Astrocyte (in vitro differentiated cells and primary cell): Measurements from ENCODE around the gene CEP128. TPM values are rescaled to one million over a fixed set of nuclear protein-coding genes. Genes with fewer than 3 reads are reported as not detected.

Experiments
- DNase-seq: peaks from one replicate; pipeline ENCODE4 v3.0.0-alpha.2; 2010; ENCODE audit warnings: low read depth
- FAIRE-seq: peaks from 2 replicates; lab custom pipeline; 2011; peaks lifted over from hg19 to GRCh38; lab: Jason Lieb, UNC
- H2AFZ ChIP-seq: 2 replicates; pipeline ENCODE4 v1.6.0; 2012; ENCODE audit warnings: low read depth, low read length, inconsistent platforms
- H3K27ac ChIP-seq: 2 replicates; pipeline ENCODE4 v1.5.1; 2011; ENCODE audit warnings: low read depth, low read length, inconsistent platforms
- H3K27me3 ChIP-seq: 2 replicates; pipeline ENCODE4 v1.6.0; 2011; ENCODE audit warnings: low read length, inconsistent platforms; ENCODE audit not compliant: insufficient read depth
- H3K36me3 ChIP-seq: 2 replicates; pipeline ENCODE4 v1.5.1; 2011; ENCODE audit warnings: low read length, inconsistent platforms; ENCODE audit not compliant: insufficient read depth
- H3K4me1 ChIP-seq: 2 replicates; pipeline ENCODE4 v1.5.1; 2011; ENCODE audit warnings: low read length, inconsistent platforms; ENCODE audit not compliant: insufficient read depth
- H3K4me2 ChIP-seq: 2 replicates; pipeline ENCODE4 v1.6.0; 2012; ENCODE audit warnings: low read length, inconsistent platforms
- H3K4me3 ChIP-seq: 2 replicates; pipeline ENCODE4 v1.5.1; 2011; ENCODE audit warnings: low read depth, mild to moderate bottlenecking, low read length, inconsistent platforms; ENCODE audit not compliant: insufficient read depth
- H3K79me2 ChIP-seq: 2 replicates; pipeline ENCODE4 v1.6.0; 2012; ENCODE audit warnings: mild to moderate bottlenecking, low read length, inconsistent platforms; ENCODE audit not compliant: insufficient read depth
- H3K9ac ChIP-seq: 2 replicates; pipeline ENCODE4 v1.6.0; 2012; ENCODE audit warnings: mild to moderate bottlenecking, low read length, inconsistent platforms
- H3K9me3 ChIP-seq: 2 replicates; pipeline ENCODE4 v1.5.1; 2012; ENCODE audit warnings: low read depth, mild to moderate bottlenecking, low read length, inconsistent platforms; ENCODE audit not compliant: insufficient read depth
- H4K20me1 ChIP-seq: 2 replicates; pipeline ENCODE4 v1.6.0; 2012; ENCODE audit warnings: low read length, inconsistent platforms; ENCODE audit not compliant: insufficient read depth
- H3K27ac Mint-ChIP-seq: one replicate; pipeline ENCODE4 v1.8.0; 2021; ENCODE audit warnings: mild to moderate bottlenecking, mixed read lengths; ENCODE audit not compliant: unreplicated experiment
- H3K27me3 Mint-ChIP-seq: one replicate; pipeline ENCODE4 v1.8.0; 2021; ENCODE audit warnings: low read depth, mixed read lengths; ENCODE audit not compliant: unreplicated experiment
- H3K36me3 Mint-ChIP-seq: one replicate; pipeline ENCODE4 v1.8.0; 2021; ENCODE audit warnings: low read depth, mixed read lengths; ENCODE audit not compliant: unreplicated experiment
- H3K4me1 Mint-ChIP-seq: one replicate; pipeline ENCODE4 v1.8.0; 2021; ENCODE audit warnings: low read depth, mixed read lengths; ENCODE audit not compliant: unreplicated experiment
- H3K4me3 Mint-ChIP-seq: one replicate; pipeline ENCODE4 v1.8.0; 2021; ENCODE audit warnings: mild to moderate bottlenecking, moderate library complexity, mixed read lengths; ENCODE audit not compliant: unreplicated experiment
- H3K9me3 Mint-ChIP-seq: one replicate; pipeline ENCODE4 v1.8.0; 2021; ENCODE audit warnings: mild to moderate bottlenecking, mixed read lengths; ENCODE audit not compliant: unreplicated experiment
- EZH2 ChIP-seq: IDR thresholded peaks from 2 replicates; pipeline ENCODE4 v1.6.1; 2012; ENCODE audit warnings: mild to moderate bottlenecking, low read length, inconsistent platforms; ENCODE audit not compliant: insufficient read depth
- total RNA-seq: library from RNA; stranded (reverse); gene quantifications from 2 replicates; pipeline ENCODE4 v1.2.1, GENCODE V29; 2021
- TF ChIP-seq, protein P1 (sequence below): IDR thresholded peaks from 2 replicates; pipeline ENCODE4 v1.5.1; 2011; ENCODE audit warnings: low read depth, mild to moderate bottlenecking, inconsistent platforms, low read length, moderate library complexity; ENCODE audit not compliant: insufficient read depth

CEP128 gene
- total RNA-seq, 1 donor from 2014 or later, result 6.4 TPM

DNA sequence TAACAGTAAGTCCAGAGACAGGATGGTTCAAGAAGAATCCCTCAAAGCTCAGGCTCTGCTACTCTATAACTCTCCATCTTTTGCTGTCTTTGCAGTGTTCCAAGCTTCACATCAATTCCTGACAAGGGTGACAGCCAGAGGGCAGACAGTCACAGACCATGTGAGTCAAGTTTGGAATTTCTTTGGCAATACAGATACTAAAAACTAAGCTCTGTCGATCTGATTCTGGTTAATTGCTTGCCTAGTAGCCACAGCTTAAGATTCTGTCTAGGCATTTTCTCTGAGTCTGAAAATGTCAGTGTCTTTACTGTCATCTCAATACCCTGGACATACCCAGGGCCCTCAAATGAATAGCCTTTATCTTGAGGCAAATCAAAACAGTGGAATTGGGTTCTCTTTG is 153.7 kb downstream of the CEP128 start:
- TF ChIP-seq, protein P1, sequence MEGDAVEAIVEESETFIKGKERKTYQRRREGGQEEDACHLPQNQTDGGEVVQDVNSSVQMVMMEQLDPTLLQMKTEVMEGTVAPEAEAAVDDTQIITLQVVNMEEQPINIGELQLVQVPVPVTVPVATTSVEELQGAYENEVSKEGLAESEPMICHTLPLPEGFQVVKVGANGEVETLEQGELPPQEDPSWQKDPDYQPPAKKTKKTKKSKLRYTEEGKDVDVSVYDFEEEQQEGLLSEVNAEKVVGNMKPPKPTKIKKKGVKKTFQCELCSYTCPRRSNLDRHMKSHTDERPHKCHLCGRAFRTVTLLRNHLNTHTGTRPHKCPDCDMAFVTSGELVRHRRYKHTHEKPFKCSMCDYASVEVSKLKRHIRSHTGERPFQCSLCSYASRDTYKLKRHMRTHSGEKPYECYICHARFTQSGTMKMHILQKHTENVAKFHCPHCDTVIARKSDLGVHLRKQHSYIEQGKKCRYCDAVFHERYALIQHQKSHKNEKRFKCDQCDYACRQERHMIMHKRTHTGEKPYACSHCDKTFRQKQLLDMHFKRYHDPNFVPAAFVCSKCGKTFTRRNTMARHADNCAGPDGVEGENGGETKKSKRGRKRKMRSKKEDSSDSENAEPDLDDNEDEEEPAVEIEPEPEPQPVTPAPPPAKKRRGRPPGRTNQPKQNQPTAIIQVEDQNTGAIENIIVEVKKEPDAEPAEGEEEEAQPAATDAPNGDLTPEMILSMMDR, result no peak
- TF ChIP-seq EZH2, result no peak
- no peak overlapping the region for H3K27ac Mint-ChIP-seq
- no peaks in the 10 kb centered on the region for H3K9me3 ChIP-seq

DNA sequence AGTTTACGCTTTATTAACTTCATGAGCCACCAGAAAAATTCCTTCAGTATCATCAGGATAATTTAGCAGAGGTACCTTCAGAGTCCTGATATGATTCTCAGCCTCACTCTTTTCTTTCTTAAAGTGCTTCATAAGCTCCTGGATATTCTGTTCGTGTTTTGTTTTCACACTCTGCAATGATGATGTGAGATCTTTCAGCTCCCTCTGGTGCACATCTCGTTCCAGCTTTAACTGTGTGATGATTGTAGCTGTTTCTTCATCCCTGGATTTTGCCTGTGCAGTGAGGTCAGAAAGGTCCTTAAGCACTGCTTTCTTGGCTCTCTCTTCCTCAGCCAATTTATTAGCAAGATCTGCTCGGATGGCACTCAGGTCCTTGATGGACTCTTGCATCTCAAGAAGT is 156.7 kb downstream of the CEP128 start:
- H3K4me3 Mint-ChIP-seq, result no peak overlapping the region
- Histone ChIP-seq H3K27me3 (no peaks in the 10 kb centered on the region), H2AFZ (no peak overlapping the region), H4K20me1 (no peaks in the 10 kb centered on the region), H3K79me2 (no peaks in the 10 kb centered on the region), H3K36me3 (no peaks in the 10 kb centered on the region), H3K9ac (no peak overlapping the region), H3K4me2 (no peak overlapping the region), H3K9me3 (no peaks in the 10 kb centered on the region), H3K4me3 (no peak overlapping the region), H3K27ac (no peak overlapping the region), H3K4me1 (no peaks in the 10 kb centered on the region)
- TF ChIP-seq, protein P1, result no peak
- no peak for TF ChIP-seq EZH2
- H3K27me3 Mint-ChIP-seq, result no peaks in the 10 kb centered on the region
- no peak overlapping the region for H3K27ac Mint-ChIP-seq
- no peak for FAIRE-seq
- no peak for DNase-seq
- H3K4me1 Mint-ChIP-seq, result peaks cover 2% of the 10 kb centered on the region
- no peaks in the 10 kb centered on the region for H3K9me3 Mint-ChIP-seq
- no peaks in the 10 kb centered on the region for H3K36me3 Mint-ChIP-seq

More for the DNA sequence above, 153.7 kb downstream of the CEP128 start:
- FAIRE-seq (no peak), DNase-seq (no peak)
- no peak overlapping the region for H3K9ac ChIP-seq
- Mint-ChIP-seq H3K27me3 (no peaks in the 10 kb centered on the region), H3K4me3 (no peak overlapping the region), H3K4me1 (peaks cover 2% of the 10 kb centered on the region), H3K36me3 (no peaks in the 10 kb centered on the region), H3K9me3 (no peaks in the 10 kb centered on the region)
- no peak overlapping the region for H2AFZ ChIP-seq
- H4K20me1 ChIP-seq, result no peaks in the 10 kb centered on the region
- H3K27me3 ChIP-seq, result no peaks in the 10 kb centered on the region
- H3K27ac ChIP-seq, result no peak overlapping the region
- no peak overlapping the region for H3K4me3 ChIP-seq
- H3K79me2 ChIP-seq, result no peaks in the 10 kb centered on the region
- peaks cover 2% of the 10 kb centered on the region for H3K36me3 ChIP-seq
- H3K4me2 ChIP-seq, result no peak overlapping the region
- H3K4me1 ChIP-seq, result no peaks in the 10 kb centered on the region

- Mint-ChIP-seq H3K36me3 (no peaks in the 10 kb centered on the region), H3K4me3 (no peak overlapping the region), H3K27me3 (no peaks in the 10 kb centered on the region), H3K9me3 (no peaks in the 10 kb centered on the region), H3K4me1 (no peaks in the 10 kb centered on the region), H3K27ac (no peak overlapping the region)
- Histone ChIP-seq H3K9me3 (no peaks in the 10 kb centered on the region), H3K36me3 (no peaks in the 10 kb centered on the region), H2AFZ (no peak overlapping the region), H3K79me2 (no peaks in the 10 kb centered on the region), H3K4me2 (no peak overlapping the region), H3K27me3 (no peaks in the 10 kb centered on the region), H3K4me3 (no peak overlapping the region), H3K27ac (no peak overlapping the region), H4K20me1 (no peaks in the 10 kb centered on the region), H3K9ac (no peak overlapping the region), H3K4me1 (no peaks in the 10 kb centered on the region)
- FAIRE-seq (no peak), DNase-seq (peak; percentile 50)
- TF ChIP-seq, protein P1, result no peak
- TF ChIP-seq EZH2, result no peak
Measured at GRCh38 chr14:80781972-80782367, 159.6 kb downstream of the CEP128 start.
